Mucosa of rectum (tissue), 2 donors: Measurements from ENCODE around the gene UHRF2.

Experiments
- H3K27ac ChIP-seq, 2 donors: one replicate each; pipeline ENCODE4 v1.7.0; 2013; ENCODE audit warnings: inconsistent platforms in 2 of 2, low read depth in 2 of 2, low read length in 2 of 2
- H3K27me3 ChIP-seq, 2 donors: one replicate each; pipeline ENCODE4 v1.7.0; 2013; ENCODE audit warnings: low read length in 2 of 2; ENCODE audit not compliant: control insufficient read depth in 2 of 2, insufficient read depth in 2 of 2
- H3K36me3 ChIP-seq, 2 donors: one replicate each; pipeline ENCODE4 v1.7.0; 2013; ENCODE audit warnings: low read length in 2 of 2; ENCODE audit not compliant: control insufficient read depth in 2 of 2, insufficient read depth in 2 of 2
- H3K4me1 ChIP-seq, 2 donors: one replicate each; pipeline ENCODE4 v1.7.0; 2013; ENCODE audit warnings: low read length in 2 of 2, mild to moderate bottlenecking in 1 of 2; ENCODE audit not compliant: control insufficient read depth in 2 of 2, insufficient read depth in 2 of 2
- H3K4me3 ChIP-seq, 2 donors: one replicate each; pipeline ENCODE4 v1.7.0; 2013; ENCODE audit warnings: low read length in 2 of 2
- H3K9ac ChIP-seq, 2 donors: one replicate each; pipeline ENCODE4 v1.7.0; 2013; ENCODE audit warnings: low read length in 2 of 2, low read depth in 1 of 2, mild to moderate bottlenecking in 1 of 2
- H3K9me3 ChIP-seq, 2 donors: one replicate each; pipeline ENCODE4 v1.7.0; 2013; ENCODE audit warnings: low read length in 2 of 2; ENCODE audit not compliant: control insufficient read depth in 2 of 2
- donor health status: healthy.
- donor health status: Normal muscosa, but diverticular disease.

UHRF2 gene

DNA sequence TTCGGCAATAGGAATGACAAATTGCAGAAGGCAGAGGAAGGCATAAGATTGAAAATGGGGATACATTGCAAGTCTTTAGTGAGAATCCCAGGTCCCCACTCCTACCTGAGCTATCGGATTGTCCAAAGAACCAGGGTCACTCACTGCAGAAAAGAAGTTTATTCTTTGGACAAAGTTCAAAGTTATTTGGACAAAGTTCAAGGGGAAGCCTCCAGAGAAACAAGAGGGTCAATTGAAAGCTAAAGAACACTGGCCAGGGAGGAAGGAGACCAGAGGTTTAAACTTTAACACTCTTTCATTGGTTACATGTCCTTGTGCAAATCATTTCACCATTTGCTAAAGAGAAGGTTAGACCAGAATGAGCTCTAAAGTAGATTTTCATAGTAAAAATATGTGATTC, 5.2 kb upstream of the UHRF2 start:
- Histone ChIP-seq H3K9me3 (no peaks in the 10 kb centered on the region), H3K4me3 (no peak overlapping the region), H3K36me3 (no peaks in the 10 kb centered on the region), H3K9ac (no peak overlapping the region), H3K27ac (no peak overlapping the region), H3K4me1 (no peaks in the 10 kb centered on the region), H3K27me3 (peaks cover 0 to 4% of the 10 kb centered on the region in 2 donors)

DNA sequence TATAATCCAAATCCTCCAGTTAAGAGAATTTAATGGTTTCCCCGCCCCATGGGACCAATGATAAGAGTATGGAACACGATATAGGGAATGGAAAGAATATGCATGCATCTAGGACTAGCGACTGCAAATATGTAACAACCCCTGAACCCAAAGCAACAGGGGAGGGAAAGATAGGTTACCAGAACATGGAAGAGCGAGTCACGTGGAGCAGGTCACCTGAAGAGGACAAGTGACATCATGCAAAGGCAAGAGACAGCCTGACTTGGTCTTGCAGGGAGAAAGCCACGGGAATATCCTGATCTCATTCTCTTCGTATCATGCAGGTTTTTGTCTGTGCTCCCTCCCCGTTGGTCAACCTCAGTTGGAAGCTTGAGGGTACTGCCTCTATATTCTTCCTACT, 4.7 kb upstream of the UHRF2 start:
- no peaks in the 10 kb centered on the region for H3K9me3 ChIP-seq
- H3K27ac ChIP-seq, result no peak overlapping the region
- peaks cover 0 to 4% of the 10 kb centered on the region in 2 donors for H3K27me3 ChIP-seq
- no peak overlapping the region for H3K9ac ChIP-seq
- no peaks in the 10 kb centered on the region for H3K36me3 ChIP-seq
- H3K4me1 ChIP-seq, result no peaks in the 10 kb centered on the region
- no peak overlapping the region for H3K4me3 ChIP-seq

GRCh38 chr9:6409811-6410210, 3.2 kb upstream of the UHRF2 start:
- Histone ChIP-seq H3K27ac (no peak overlapping the region), H3K36me3 (no peaks in the 10 kb centered on the region), H3K9ac (no peak overlapping the region), H3K27me3 (peaks cover 0 to 4% of the 10 kb centered on the region in 2 donors), H3K4me1 (peaks cover 4 to 6% of the 10 kb centered on the region in 2 donors), H3K9me3 (no peaks in the 10 kb centered on the region), H3K4me3 (no peak overlapping the region)

DNA sequence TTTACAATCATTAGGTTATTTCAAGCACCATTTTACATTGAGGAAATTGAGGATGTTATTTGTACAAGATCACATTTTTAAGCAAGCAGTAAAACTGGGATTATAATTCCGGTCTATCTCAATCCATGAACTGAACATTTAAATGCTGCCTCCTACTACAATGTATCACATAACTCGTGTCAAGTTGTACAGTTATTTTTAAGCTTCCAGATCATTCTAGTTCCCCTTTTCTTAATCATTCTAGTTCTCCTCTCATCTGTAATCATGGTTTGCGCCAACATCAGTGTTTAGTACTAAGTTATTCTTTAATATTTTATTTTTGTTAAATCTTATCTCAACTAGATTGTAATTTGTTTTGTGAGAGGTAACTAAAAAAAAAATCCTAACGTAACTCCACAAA, 2.4 kb upstream of the UHRF2 start:
- Histone ChIP-seq H3K36me3 (no peaks in the 10 kb centered on the region), H3K4me3 (no peak overlapping the region), H3K9ac (no peak overlapping the region), H3K27me3 (peaks cover 0 to 4% of the 10 kb centered on the region in 2 donors), H3K9me3 (no peaks in the 10 kb centered on the region), H3K4me1 (peaks cover 6 to 11% of the 10 kb centered on the region in 2 donors), H3K27ac (no peak overlapping the region)

DNA sequence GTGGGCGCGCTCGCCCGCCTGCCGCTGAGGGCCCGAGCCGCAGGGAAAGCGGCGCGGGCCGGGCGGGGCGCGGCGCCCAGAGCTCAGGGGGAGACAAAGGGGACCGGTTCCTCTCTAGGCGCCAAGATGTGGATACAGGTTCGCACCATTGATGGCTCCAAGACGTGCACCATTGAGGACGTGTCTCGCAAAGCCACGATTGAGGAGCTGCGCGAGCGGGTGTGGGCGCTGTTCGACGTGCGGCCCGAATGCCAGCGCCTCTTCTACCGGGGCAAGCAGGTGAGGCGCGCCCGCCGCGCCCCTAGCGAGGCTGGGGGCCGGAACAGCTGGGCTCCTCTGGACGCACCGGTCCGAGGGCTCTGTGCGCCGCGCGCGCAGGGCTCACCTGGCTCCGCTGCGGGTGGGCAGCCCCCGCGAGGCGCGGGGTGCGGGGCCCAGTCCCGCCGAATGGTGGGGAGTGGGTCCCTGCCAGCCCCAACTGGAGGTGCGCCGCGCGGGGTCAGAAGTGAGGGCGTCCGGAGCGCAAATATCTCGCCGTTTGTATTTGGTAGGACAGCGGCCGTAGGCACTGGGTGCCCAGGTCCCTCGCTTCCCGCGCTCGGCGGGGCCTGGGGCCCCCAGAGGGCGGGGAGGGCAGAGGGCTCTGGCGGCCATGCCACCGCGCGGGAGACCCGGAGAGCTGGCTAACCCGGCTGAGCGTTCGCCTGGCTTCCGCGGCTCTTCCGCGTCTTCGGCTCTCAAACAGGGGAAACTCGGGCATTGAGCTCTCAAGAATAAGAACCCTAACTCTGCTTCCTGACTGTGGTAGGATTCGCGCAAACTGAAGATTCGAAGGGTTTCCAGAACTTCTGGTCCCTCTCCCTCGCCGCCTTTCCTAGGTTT, 607 bp downstream of the UHRF2 start:
- no peaks in the 10 kb centered on the region for H3K36me3 ChIP-seq
- peak overlapping the region; percentile 48 to 83 for H3K27ac ChIP-seq
- peaks cover 0 to 4% of the 10 kb centered on the region in 2 donors for H3K27me3 ChIP-seq
- peak overlapping the region; percentile 85 to 88 for H3K9ac ChIP-seq
- H3K9me3 ChIP-seq, result no peaks in the 10 kb centered on the region
- peaks cover 6 to 13% of the 10 kb centered on the region in 2 donors for H3K4me1 ChIP-seq
- H3K4me3 ChIP-seq, result peak overlapping the region; percentile 81 to 92

GRCh38 chr9:6414247-6414641, 1.2 kb downstream of the UHRF2 start:
- Histone ChIP-seq H3K9me3 (no peaks in the 10 kb centered on the region), H3K4me3 (peak overlapping the region; percentile 81 to 92), H3K27me3 (peaks cover 0 to under 1% of the 10 kb centered on the region in 2 donors), H3K27ac (peak overlapping the region; percentile 48 to 83), H3K36me3 (no peaks in the 10 kb centered on the region), H3K4me1 (peaks cover 10 to 13% of the 10 kb centered on the region in 2 donors), H3K9ac (peak overlapping the region; percentile 85 to 88)

GRCh38 chr9:6415266-6415665, 2.3 kb downstream of the UHRF2 start:
- Histone ChIP-seq H3K27ac (no peak overlapping the region), H3K9ac (no peak overlapping the region), H3K9me3 (no peaks in the 10 kb centered on the region), H3K4me1 (peaks cover 10 to 13% of the 10 kb centered on the region in 2 donors), H3K36me3 (no peaks in the 10 kb centered on the region), H3K27me3 (no peaks in the 10 kb centered on the region), H3K4me3 (peak overlapping the region in 1 of 2 donors; percentile 14)

- H3K4me3 ChIP-seq, result peak overlapping the region in 1 of 2 donors; percentile 16
- no peak overlapping the region for H3K27ac ChIP-seq
- H3K36me3 ChIP-seq, result no peaks in the 10 kb centered on the region
- H3K27me3 ChIP-seq, result no peaks in the 10 kb centered on the region
- peaks cover 10 to 13% of the 10 kb centered on the region in 2 donors for H3K4me1 ChIP-seq
- no peaks in the 10 kb centered on the region for H3K9me3 ChIP-seq
- H3K9ac ChIP-seq, result no peak overlapping the region
Observed at GRCh38 chr9:6417186-6417585, 4.2 kb downstream of the UHRF2 start.

DNA sequence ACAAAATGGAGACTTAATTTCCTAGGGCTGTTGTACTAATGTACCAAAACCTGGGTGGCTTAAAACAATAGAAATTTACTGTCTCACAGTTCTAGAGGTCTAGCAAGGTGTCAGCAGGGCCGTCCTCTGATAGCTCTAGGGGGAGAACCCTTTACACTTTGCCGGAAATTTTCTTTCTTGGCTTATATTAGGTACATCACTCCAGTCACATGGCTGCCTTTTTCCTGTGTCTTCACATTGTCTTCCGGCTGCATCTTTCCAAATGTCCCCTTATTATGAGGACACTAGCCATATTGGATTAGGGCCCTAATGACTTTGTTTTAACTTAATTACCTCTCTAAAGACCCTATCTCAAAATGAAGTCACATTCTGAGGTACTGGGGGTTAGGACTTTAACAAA, 5.8 kb downstream of the UHRF2 start:
- no peaks in the 10 kb centered on the region for H3K36me3 ChIP-seq
- no peak overlapping the region for H3K9ac ChIP-seq

DNA sequence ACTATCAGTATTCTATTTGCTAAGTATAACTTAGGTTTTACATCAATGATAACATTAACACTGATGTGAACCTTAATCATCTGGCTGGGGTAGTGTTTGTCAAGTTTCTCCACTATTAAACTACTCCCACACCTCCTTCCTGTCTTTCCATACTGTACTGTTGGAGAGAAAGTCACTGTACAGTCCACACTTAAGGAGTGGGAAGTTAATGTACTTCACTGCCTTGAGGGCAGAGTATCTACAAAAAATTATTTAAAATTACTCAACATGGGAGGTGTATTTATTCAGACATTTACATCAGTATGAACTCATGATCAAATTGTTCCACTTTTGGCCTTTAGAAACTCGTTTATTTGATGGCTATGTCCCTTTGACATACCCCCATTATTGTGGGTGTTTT, 11.9 kb downstream of the UHRF2 start:
- Histone ChIP-seq H3K36me3 (peaks cover 0 to 4% of the 10 kb centered on the region in 2 donors), H3K9me3 (no peaks in the 10 kb centered on the region), H3K27ac (no peak overlapping the region), H3K27me3 (no peaks in the 10 kb centered on the region), H3K9ac (no peak overlapping the region), H3K4me3 (no peak overlapping the region), H3K4me1 (no peaks in the 10 kb centered on the region)

More for the DNA sequence above, 5.8 kb downstream of the UHRF2 start:
- Histone ChIP-seq H3K27me3 (no peaks in the 10 kb centered on the region), H3K4me1 (peaks cover 10 to 13% of the 10 kb centered on the region in 2 donors), H3K4me3 (no peak overlapping the region), H3K9me3 (no peaks in the 10 kb centered on the region), H3K27ac (no peak overlapping the region)
